ENCODE measurements around the gene LTBP3.

GRCh38 chr11:65502555-65503367 lies 55.4 kb downstream of the LTBP3 start:
- TF ChIP-seq CTCF (IDR thresholded peaks at IDR 0.05; ENCODE audit: low read depth, low read length, poor library complexity, severe bottlenecking) = no peak
- TF ChIP-seq EZH2phosphoT487 (IDR thresholded peaks at IDR 0.05; ENCODE audit: borderline replicate concordance, low read length) = no peak

Measured in DOHH2 (cell line).